Activated CD8-positive, alpha-beta memory T cell treated with anti-CD3 and anti-CD28 coated beads, Interleukin-2, amount 10 ng/mL, durations not matched to agents 7 days and 5 days (primary cell): Measurements from ENCODE around the gene PLEKHM1. TPM values are rescaled to one million over a fixed set of nuclear protein-coding genes. Genes with fewer than 3 reads are reported as not detected.

Experiments
- ATAC-seq: fragments of 150-1000 bp; cut with Tn5 transposase; one replicate; pipeline ENCODE4 v1.10.0; 2021; ENCODE audit warnings: moderate library complexity
- CTCF ChIA-PET: fragments of 350-600 bp; sonication (Branson Sonifier 250); formaldehyde crosslinking; loops from one replicate; lab custom pipeline; 2021; ENCODE audit warnings: antibody characterized with exemption; lab: Charles Lee
- DNase-seq: peaks from one replicate; pipeline ENCODE4 v3.0.0-alpha.2; 2020
- H3K27ac Mint-ChIP-seq: one replicate; pipeline ENCODE4 v1.8.0; 2021; ENCODE audit warnings: mild to moderate bottlenecking, mixed read lengths
- H3K27me3 Mint-ChIP-seq: one replicate; pipeline ENCODE4 v1.8.0; 2021; ENCODE audit warnings: mixed read lengths
- H3K36me3 Mint-ChIP-seq: one replicate; pipeline ENCODE4 v1.8.0; 2021; ENCODE audit warnings: mild to moderate bottlenecking, mixed read lengths
- H3K4me1 Mint-ChIP-seq: one replicate; pipeline ENCODE4 v1.8.0; 2021; ENCODE audit warnings: mixed read lengths
- H3K4me3 Mint-ChIP-seq: one replicate; pipeline ENCODE4 v1.8.0; 2021; ENCODE audit warnings: mild to moderate bottlenecking, moderate library complexity, mixed read lengths
- H3K9me3 Mint-ChIP-seq: one replicate; pipeline ENCODE4 v1.8.0; 2022; ENCODE audit warnings: low read depth, mixed read lengths
- total RNA-seq, 2 experiments: library from RNA; stranded (reverse); gene quantifications; one replicate each; pipeline ENCODE4 v1.2.3, GENCODE V29; 2021

PLEKHM1 gene
- total RNA-seq, 2 experiments from 2014 or later, result 49.0 to 51.2 TPM

- Mint-ChIP-seq H3K4me3 (no peak overlapping the region), H3K4me1 (peaks cover 19% of the 10 kb centered on the region)
- no peak for ATAC-seq
Measured at GRCh38 chr17:45389354-45389753, 101.2 kb downstream of the PLEKHM1 start.

GRCh38 chr17:45388604-45389325, 101.8 kb downstream of the PLEKHM1 start:
- DNase-seq (no peak), ATAC-seq (no peak)
- Mint-ChIP-seq H3K4me3 (no peak overlapping the region), H3K9me3 (no peaks in the 10 kb centered on the region), H3K4me1 (peaks cover 23% of the 10 kb centered on the region), H3K27me3 (peaks cover 7% of the 10 kb centered on the region), H3K36me3 (no peaks in the 10 kb centered on the region), H3K27ac (no peak overlapping the region)
- CTCF ChIA-PET, result interaction anchor here (0.7 to 13.8 kb wide), 7 partner anchors 103 to 253 kb away, joined by 3 to 222 read pairs (median 3); partner anchors contain the start of gene ACBD4

More at GRCh38 chr17:45389354-45389753, 101.2 kb downstream of the PLEKHM1 start:
- Mint-ChIP-seq H3K27me3 (peaks cover 7% of the 10 kb centered on the region), H3K36me3 (peaks cover 2% of the 10 kb centered on the region), H3K9me3 (no peaks in the 10 kb centered on the region), H3K27ac (no peak overlapping the region)
- CTCF ChIA-PET, result interaction anchor here (0.8 to 13.8 kb wide), 8 partner anchors 38 to 254 kb away, joined by 3 to 222 read pairs (median 4); partner anchors contain the start of gene ACBD4
- no peak for DNase-seq

GRCh38 chr17:45387739-45388138, 102.8 kb downstream of the PLEKHM1 start:
- no peak overlapping the region for H3K27ac Mint-ChIP-seq
- ATAC-seq, result no peak
- H3K36me3 Mint-ChIP-seq, result no peaks in the 10 kb centered on the region
- H3K4me3 Mint-ChIP-seq, result no peak overlapping the region
- H3K9me3 Mint-ChIP-seq, result no peaks in the 10 kb centered on the region
- CTCF ChIA-PET, result interaction anchor here (0.7 to 13.8 kb wide), 9 partner anchors 11 to 464 kb away, joined by 3 to 222 read pairs (median 4); partner anchors contain the start of genes ACBD4 and FMNL1
- H3K4me1 Mint-ChIP-seq, result peaks cover 25% of the 10 kb centered on the region
- H3K27me3 Mint-ChIP-seq, result peaks cover 7% of the 10 kb centered on the region
- DNase-seq, result no peak

- Mint-ChIP-seq H3K4me3 (no peak overlapping the region), H3K27ac (no peak overlapping the region), H3K27me3 (peaks cover 7% of the 10 kb centered on the region), H3K4me1 (peaks cover 25% of the 10 kb centered on the region), H3K36me3 (no peaks in the 10 kb centered on the region), H3K9me3 (no peaks in the 10 kb centered on the region)
- CTCF ChIA-PET, result interaction anchor here (0.8 to 13.8 kb wide), 35 partner anchors 8 to 237 kb away, joined by 3 to 222 read pairs (median 7); partner anchors contain the start of genes FMNL1 and MAP3K14
- DNase-seq (no peak), ATAC-seq (no peak)
Measured at GRCh38 chr17:45386178-45386577, 104.3 kb downstream of the PLEKHM1 start.

Other genes starting within 250 kb of the PLEKHM1 start
- gene SPATA32, start 228.6 kb downstream of the PLEKHM1 start, total RNA-seq, result under 1 TPM; 0.23 to 0.49 TPM
- gene MAP3K14, start 173.7 kb downstream of the PLEKHM1 start, total RNA-seq, result 10 to 100 TPM; 39.3 to 43.0 TPM
- gene ARHGAP27, start 57.9 kb downstream of the PLEKHM1 start, total RNA-seq, result 100 to 1,000 TPM in 1 of 2 experiments, 10 to 100 TPM in 1; 79.5 to 104 TPM